Activated CD8-positive, alpha-beta memory T cell treated with anti-CD3 and anti-CD28 coated beads, Interleukin-2, amount 50 U/mL, for 1 hour (primary cell): ENCODE data around the gene KCNA5.

Experiments
- DNase-seq: peaks from one replicate; pipeline ENCODE4 v3.0.0-alpha.2; 2020; ENCODE audit errors: extremely low read depth

KCNA5 gene

DNA sequence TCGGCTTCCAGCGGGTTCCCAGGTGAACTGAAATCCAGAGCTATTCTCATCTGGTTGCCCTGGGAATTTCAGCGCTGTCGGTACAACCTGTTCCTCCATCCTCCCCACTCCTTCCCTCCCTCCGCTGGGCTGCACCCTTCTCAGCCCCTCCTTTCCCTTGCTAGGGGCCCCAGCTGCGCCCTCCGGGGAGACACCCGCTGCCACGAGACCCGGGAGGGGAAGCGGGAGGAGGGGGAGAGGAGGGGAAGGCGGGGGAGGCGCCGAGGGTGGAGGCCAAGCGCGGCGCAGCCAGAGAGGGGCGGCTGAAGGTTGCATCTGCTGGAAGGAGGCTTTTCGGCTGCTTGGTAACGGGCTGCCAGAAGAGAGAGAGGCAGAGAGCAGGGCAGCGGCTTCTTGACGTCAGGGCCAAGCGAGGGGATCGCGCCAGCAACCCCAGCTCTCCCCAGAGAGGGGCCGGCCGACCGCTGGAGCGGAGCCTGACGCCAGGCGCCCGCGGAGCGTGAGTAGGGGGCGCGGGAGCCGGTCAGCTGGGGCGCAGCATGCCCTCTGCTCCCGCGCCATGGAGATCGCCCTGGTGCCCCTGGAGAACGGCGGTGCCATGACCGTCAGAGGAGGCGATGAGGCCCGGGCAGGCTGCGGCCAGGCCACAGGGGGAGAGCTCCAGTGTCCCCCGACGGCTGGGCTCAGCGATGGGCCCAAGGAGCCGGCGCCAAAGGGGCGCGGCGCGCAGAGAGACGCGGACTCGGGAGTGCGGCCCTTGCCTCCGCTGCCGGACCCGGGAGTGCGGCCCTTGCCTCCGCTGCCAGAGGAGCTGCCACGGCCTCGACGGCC, at the start of gene KCNA5:
KCNA5 (plus strand) TSS at position 291 of the 831 bp plus-strand sequence; CDS start at position 560, 269 bp downstream.
- DNase-seq, result no peak

DNA sequence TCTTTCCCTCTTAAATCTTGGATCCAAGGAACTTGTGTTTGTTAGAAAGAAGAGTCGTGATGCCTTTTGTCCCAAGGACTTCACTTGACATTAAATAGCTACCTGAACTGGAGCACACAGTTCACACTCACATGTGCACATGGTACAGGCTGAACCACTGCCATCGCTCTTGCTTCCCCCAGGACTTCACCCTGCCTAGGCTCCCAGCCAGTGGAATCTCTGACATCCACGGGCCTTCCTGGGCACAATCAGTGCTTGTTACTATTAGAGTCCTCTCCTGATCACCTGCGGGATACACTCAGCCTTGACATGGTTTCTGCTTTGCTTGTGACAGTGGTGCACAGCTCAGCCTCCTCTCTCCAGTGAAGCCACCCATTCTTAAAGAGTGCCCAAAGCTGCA, 49.1 kb upstream of the KCNA5 start:
- DNase-seq, result no peak

DNA sequence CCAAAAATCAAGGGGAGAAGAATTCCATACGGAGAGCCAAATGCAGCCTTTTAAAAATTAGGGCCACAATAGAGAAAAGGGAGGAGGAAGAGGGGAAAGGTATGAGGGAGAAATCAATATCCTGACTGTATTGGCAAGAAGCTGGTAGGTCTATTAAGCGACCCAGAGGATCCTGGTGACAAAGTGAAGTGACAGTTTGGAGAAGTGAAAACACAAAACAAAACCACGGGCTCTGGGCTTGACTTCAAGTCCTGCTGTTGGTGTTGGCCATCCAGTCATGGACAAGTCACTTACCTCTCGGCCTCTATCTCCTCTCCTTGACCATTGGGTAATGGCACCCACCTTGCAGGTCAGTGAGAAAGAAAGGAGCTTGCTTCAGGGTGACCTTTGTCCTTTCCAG, 47.0 kb upstream of the KCNA5 start:
- no peak for DNase-seq

DNA sequence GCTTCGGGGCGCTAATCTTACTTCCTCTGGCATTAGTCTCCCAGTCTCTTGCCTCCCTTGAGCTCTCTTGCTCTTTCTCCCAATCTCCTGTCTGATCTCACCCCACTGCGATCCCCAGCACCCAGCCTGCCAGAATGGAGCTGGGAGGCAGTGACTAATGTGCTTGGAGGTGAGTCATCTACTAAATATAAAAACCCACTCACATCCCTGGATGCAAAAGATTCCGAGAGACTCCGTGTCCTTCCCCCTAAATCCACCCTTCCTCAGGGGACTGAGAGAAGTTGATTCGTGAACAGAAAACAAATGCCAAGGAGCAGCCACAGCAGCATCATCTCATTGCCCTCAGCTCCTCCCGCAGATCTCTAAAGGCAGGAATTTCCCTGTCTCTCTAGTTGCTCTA, 45.7 kb upstream of the KCNA5 start:
- DNase-seq, result no peak

DNA sequence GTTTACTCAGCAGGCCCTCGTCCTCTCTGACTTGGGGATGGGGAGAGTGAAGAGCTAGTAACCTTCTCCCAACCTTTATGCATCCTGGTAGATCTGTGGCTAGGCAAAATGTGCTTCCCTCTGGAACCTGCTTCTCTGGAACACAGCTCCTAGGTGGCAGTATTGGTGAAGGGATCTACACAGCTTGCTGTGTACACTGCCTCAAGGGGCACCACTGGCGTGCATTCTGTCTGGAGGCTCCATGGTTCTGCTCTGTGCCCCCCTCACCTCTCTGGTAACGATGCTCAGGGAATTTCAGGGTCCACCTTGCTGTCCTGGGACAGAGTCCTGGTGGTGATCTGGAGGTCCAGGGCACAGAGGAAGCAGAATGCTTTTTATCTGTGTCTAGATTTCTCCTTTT, 43.5 kb upstream of the KCNA5 start:
- no peak for DNase-seq

DNA sequence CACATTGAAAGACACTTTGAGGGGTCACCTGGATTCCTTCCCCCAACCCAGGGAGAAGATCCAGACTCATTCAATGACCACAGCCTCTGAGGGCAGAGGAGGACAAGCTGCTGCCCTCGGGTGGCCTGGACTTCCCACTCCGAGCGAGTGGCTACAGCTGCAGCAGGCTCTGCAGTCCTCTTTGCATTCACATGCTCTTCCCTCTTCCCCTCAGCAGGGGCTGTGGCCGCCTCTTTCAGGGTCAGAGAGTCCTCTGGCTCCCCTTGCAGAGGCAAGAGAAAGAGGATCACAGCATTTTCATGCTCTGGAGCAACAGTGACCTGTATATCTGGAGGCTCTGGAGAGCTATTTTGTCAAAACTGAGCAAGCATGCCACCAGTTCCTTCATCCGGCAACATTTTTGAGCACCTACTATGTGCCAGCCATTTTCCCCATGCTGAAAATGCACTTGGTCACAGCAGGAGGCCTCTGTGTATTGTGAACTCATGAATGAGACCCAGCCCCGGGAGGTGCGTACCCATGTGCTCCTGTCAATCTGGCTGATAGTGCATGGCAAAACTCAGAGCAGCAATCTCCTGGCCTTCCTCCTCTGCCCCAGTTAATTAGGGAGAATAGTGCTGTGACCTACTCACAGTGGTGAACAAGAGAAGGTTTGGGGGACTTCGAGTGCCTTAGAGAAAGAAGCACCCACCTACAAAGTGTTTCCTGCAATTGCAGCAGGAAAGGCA, 42.9 kb upstream of the KCNA5 start:
- no peak for DNase-seq

DNA sequence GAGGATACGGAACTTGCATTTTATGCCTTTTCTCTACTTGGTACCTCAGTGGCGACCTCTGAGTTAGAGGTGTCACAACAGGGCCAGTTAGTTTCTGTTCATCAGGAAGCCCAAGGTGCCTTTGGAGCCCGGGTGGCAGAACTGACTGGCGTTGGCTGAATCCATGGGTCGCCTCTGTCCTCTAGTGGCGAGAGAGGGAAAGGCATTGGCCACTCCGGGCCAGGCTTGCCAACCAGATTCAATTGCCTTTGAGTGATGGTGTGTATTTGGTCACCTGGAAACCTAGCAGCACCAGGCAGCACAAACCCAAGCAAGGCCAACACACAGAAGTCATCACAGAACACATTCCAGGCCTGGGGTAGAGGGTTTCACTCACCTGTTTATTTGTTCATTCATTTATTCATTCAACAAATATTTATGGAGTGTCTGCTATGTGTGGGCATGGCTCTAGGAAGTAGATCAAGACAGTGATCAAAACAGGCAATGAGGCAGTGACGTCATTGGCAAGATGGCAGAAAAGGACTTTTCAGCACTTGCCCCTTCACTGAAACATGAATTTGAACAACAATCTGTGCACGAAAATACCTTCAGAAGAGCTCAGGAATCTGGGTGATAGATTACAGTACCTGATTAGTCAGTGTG, 40.5 kb upstream of the KCNA5 start:
- DNase-seq, result no peak

DNA sequence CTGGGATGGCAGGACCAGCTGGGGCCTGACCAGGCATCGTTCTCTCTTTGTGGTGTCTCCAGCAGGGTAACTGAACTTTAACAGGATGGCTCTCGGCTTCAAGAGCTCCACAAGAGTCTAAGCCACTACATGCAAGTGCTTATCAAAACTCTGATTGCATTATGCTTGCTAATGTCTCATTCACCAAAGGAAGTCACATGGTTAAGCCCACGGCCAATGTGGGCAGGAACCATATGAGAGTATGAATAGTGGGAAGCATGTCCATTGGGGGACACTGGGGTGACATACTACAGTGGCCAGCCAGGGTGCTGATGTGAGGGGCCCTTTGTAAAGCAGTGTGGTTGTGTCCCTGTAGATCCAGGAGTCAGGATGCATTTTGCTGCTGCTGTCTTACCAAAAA, 35.0 kb upstream of the KCNA5 start:
- no peak for DNase-seq

DNA sequence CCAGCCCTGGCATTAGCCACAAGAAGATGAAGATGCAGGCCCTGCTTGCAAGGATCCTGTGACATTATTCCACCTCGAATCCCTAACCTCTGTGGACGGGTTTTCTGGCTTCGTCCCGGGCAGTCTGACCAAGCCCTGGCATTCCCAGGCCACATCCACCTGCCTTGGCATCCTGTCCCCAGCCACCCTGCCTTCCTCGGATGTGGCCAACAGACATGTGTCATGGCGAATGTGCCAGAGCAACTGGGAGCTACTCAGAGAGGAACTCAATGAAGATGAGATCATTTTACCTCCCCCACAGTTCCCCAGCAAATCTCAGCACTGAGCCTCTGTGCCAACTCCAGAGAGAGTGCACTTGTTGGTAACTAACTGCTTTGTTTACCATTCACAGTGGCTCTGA, 33.5 kb upstream of the KCNA5 start:
- no peak for DNase-seq

DNA sequence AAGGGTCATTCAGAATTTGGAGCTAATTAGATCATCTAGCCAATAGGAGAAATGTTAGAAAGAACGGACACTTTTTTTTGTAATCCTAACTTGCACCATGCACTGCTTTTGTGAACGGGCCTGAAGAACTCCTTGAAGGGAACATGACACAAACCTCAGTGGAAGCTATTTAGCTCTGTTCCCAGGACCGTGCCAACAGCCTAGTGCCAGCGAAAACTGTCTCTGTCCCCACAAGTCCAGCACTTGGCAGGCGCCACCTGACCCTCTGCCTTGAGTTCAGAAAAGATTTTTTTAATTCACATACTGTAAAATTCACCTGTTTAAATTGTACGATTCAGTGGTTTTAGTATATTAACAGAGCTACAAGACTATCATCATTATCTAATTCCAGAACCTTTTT, 31.3 kb upstream of the KCNA5 start:
- no peak for DNase-seq

DNA sequence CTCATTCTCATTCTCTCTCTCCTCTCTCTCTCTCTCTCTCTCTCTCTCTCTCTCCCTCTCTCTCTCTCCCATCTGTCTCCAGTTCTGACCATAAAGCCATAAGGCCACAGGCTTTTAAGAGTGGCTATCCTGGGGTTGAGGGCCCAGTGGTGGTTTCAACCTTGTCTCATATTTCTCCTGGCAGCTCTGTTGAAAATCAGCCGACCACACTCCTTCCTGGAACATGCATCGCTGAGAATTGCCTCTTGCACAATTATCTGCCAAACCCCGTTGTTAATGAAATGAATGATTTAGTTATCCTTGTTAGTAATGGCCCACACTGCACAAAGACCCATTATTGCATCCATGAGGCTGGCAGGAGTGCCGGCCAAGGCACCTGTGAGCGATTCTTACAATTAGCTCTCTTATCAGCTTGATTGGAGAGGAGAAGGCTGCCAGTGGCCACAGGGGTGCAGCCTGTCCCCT, 30.4 kb upstream of the KCNA5 start:
- DNase-seq, result no peak

DNA sequence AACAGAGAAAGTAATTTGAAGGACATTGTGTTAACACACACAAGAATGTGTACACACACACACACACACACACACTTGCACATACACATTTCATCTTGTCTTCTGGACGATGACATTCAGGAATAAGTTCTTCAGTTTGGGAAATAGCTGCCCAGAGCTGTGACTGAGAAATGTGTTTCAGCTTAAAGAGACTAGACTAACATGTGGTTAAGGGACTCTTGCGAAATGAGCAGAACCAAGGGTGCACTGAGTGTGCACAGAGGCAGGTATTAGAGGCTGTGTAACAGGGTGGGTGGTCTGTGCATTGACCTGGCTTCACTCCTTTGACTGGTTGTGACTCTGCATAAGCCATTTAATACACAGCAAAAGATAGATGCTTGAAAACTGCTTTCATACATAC, 29.4 kb upstream of the KCNA5 start:
- DNase-seq, result no peak

DNA sequence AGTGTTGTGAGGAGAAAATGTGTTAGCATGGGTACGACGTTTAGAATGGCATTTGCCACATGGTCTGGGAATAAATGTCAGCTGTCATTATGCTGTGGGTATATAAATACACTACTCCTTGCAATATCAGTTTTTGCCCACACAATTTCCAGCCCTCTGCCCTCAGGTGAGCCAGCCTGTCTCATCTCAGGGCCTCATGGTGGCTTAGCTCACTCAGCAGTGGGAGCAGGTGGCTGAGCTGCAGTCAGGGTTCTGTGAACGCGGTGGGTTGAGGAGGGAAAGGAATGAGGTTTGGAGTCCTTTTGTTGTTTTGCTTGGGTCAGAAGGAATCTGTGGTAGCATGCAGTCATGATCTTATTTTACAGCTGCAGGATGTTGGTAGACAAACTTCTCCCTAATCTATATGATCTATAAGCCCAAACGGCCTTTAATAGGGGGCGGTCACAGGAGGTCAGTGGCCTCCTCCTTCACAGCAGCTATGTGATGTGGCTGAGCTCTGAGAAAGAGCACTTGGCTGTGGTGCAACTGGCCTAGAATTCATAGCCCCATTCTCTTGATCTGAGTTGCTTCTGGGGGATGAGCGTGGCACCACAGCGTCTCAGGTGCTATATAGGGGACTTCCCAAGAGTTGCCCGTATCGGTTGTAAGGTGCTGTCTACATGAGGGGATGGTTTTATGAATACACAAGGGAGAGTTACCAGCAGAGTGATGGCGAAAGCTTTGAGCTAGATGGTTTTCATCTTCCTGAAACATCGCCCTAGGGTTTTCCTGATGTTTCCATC, 27.8 kb upstream of the KCNA5 start:
- no peak for DNase-seq

DNA sequence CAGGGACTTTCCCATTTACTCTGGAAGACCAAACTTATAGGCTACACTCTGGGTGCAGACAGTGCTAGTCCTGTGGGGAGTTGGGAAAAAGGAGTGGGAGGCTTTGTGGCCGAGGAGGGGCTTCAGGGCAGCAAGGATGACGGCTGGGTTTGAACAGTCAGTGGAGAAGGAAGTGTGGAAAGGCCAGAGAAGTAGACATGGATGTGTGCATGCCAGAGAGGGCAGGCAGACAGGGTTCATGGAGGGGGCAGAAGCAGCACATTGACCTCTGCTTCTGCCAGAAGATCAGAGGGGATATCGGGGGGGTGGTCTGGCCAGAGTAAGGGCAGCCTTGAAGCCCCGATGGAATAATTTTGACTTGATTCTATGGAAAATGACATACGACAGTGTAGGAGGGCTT, 27.2 kb upstream of the KCNA5 start:
- no peak for DNase-seq

DNA sequence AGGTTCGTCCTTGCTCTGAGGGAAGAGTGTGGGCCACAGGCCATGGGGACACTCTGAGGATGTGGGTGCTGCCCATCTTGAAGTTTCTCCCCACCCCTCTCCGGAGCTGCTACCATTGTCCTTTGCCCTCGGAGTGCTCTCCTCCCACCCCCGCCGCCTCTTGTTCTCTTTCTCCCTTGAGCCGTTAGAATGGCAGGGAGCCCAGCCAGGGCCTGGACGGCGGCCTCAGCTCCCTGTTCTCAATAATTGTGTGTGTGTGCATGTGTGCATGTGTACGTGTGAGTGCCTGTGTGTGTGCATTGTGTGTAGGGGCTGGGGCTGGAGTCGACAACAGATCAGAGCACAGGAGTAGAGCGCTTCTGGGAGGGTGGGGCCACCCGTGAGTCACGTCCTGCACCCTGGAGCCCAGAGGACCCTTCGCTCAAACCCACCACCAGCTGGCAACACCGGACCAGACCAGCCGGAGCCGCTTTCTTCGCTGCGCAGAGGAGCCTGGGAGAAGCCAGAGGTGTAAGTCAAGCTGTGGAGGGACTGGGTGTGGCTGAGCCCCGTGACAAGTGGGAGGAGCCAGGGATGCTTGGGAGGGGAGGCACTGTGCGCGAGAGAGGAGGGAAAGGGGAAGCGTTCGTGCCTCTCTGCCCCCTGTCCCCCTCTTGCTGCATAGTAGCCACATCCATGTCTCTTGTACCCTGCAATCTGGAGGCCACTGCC, 25.9 kb upstream of the KCNA5 start:
- DNase-seq, result no peak

DNA sequence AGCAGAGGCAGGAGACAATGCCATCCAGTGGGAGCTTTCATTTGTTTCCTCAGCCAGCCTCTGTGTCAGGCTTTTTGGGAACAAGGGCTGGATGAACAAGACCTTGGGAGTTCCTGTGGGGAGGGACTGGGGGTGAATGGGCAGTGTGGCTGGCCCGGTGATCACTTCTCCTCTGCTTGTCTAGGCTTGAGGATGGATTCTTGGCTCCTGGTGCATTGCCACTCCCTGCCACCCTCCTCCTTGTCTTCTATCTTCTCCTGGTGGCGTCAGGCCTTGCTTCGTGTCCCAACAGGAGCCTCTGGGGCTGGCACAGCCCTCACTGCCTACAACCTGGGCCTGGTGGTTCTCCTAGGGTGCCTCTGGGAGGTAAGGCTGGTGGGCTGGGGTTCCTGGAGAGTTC, 25.0 kb upstream of the KCNA5 start:
- DNase-seq, result no peak

DNA sequence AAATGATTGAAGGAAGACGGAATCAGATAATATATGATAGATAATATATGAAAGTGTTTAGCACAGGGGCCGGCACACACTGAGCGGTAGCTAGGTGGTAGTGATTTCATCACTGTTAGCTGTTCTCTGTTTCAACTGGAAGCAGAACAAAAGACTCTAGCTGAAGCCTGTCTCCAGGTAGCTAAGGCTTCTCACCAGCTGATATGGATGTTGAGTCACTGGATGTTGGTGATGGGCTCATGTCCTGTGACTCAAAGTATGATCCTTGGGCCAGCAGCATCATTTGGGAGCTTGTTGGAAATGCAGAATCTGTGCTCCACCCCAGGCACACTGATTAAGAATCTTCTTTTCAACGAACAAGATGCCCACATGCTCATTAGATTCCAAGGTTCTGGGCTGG, 21.7 kb upstream of the KCNA5 start:
- DNase-seq, result no peak

DNA sequence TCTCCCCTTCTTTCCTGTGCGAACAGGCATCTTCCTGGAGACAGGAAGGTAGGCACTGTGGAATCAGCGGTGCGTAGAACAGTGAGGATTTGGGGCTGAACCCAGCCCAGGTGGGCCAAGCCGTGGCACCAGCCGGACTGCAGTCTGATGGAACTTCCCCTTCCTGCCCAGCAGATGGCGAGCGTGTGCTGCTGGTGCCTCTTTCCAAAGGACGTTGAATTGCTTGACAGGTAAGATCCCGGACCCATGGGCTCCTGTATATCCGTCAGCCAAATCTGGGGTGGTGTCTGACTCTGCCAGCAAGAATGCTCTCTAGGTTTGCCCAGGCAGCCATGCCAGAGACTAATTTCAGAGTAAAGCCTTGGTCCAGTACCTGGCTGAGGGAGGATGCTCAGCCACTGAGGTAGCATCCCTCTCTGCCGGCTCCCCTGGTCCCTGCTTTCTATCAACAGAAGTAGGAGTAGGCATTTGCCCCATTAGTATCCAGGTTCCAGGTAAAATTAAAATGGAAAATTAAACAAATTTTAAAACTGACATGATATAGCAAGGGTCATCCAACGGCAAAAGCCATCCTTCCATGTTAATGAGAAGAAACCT, 21.1 kb upstream of the KCNA5 start:
- no peak for DNase-seq

DNA sequence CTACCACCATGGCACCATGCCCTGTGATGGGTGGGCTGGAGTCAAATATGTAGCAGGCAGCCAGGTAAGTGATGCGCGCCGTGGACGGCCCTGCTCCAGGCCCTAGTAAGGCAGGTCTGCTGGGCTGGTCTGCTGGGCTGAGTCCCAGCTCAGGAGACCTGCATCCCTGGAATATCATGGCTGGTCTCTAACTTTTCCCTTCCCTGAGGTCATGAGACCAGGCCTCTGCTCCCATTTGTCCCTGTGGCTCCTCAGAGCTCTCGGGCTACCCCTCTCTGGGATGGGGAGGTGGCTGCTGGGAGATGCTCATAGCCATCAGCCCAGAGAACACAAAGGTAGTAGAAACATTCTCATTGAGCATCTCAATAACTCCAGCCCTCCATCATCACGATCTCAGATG, 19.8 kb upstream of the KCNA5 start:
- DNase-seq, result no peak

DNA sequence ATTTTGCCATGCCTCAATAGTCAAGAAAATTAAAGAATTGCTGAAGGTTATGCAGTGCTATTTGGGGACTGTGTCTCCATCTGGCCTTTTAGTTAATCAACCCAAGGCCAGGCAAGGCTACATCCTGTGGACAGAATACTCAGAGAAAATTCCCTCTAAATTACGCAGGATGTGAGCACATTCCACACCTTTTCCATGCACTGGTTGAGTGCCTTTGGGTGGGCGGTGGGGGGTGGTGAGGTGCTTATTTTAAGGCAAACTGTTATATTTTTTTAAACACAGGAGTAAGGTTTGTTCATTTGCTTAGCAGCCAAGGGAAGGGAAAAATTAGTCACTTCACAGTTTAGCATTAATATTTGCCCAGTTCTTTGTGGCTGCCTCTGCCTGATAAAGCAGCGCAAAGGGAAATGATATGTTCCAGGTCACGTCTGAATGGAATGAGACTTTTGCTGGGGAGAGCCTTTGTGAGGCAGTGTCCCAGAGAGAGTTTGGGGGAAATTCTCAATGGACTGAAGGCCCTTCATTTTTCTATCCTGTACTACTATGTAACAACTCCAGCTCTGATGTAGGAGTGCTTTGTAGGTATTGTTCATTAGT, 17.2 kb upstream of the KCNA5 start:
- no peak for DNase-seq
